ENCODE measurements around the gene PNMA6A.
"Not testable (repeated sequence)": the region's sequence is repeated elsewhere in the genome, so short reads cannot be mapped to it uniquely, and the experiment has no call there.

GRCh38 chrX:153066402-153066801 is 5.9 kb upstream of the PNMA6A start:
- TF ChIP-seq CTCF (IDR thresholded peaks at IDR 0.05; ENCODE audit: low read depth, low read length); EZH2phosphoT487 (IDR thresholded peaks at IDR 0.05; ENCODE audit: low read depth): not testable (repeated sequence)
